H4 (cell line): Measurements from ENCODE around the gene ZNF407. TPM values are rescaled to one million over a fixed set of nuclear protein-coding genes. Genes with fewer than 3 reads are reported as not detected.

Experiments
- DNase-seq: peaks from one replicate; pipeline ENCODE4 v3.0.0-alpha.2; 2015; ENCODE audit warnings: low spot score
- total RNA-seq: library from RNA; depleted of rRNA; stranded (reverse); fragments of >200 nt; shearing (Covaris generic); gene quantifications from 2 replicates; pipeline ENCODE4 v1.2.3, GENCODE V29; 2014

The ZNF407 gene
- total RNA-seq, 1 experiment from 2014 or later = 5.6 TPM

DNA sequence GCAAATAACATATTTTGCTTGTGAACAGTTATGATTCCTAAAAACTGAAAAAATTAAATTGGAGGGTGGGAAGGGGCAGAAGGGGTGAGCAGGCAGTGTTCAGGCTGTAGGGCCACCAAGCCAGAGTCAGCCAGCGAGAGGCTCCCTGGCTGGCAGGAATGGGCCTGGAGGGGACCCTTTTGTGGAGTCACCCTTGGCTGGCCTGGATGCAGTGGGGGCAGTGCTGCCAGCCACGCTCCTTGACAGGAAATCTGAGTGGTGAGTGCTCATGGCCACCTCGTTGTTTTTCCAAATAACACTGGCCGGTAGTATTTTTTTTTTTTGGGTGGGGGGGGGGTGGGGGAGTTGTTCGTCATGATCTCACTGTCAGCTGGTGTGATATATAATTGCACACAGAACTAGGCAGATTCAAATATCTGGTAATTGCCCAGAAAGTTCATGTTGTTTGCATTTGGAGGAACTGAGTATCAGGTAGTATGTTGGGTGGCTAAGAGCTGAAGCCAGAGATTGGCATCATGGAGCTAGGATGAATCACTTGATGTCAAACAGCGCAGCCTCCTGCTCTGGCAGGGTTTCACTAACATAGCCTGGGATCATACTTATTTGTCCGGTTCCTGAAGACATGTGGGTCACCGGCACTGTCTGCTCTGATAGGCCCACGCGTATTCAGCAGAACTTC is 451.2 kb downstream of the ZNF407 start:
- no peak for DNase-seq

DNA sequence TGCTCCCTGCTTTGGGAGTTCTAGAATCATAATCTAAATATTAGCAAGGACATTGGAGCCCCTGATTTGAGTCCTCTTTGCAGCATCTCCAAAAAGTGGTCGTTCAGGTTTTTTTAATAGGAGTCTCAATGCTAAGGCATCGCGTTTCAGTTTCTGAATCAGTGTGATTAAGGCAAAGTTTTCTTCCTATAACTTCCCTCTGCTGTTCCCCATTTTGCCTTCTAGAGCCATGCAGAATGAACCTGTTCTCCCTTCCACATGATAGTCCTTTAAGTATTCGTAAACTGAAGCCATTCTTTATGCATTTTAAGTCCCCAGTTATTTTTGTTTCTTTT is 451.8 kb downstream of the ZNF407 start:
- DNase-seq = no peak

DNA sequence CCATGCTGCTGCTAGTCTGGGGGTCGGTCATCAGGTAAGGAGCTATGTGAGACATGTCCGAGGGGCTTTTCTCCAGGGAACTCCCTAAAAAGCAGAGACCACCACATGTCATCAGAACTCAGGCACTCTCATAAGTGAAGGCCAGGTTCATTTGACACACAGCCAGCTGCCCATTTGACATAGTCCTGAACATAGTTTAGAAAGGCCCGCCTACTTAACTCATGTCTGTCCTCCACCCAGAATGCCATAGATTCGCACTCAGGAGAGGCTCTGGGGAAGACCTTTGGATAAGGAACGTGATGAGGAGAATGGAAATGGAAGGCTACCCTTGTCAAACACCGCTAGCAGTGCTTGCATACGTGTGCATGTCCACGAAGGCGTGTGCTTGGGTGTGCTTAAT is 454.1 kb downstream of the ZNF407 start:
- no peak for DNase-seq

DNA sequence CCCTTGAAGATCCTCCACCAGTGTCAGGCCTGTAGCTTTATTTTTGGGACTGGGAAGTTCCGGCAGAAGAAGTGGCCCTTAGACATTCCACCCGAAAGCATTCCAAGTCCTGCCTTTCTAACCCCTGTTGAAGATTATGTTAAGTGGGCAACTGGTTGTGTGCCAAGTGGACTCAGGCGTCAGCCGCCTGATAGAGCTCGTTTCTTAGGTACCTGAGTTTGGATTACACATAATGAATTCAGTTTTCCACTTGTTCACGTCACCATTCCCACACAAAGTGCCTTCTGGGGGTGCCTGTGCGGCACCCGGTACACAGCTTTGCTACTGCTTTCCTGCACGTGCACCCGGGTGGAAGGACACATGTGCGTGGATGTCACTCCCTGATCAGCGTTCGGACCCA is 454.8 kb downstream of the ZNF407 start:
- DNase-seq = no peak

DNA sequence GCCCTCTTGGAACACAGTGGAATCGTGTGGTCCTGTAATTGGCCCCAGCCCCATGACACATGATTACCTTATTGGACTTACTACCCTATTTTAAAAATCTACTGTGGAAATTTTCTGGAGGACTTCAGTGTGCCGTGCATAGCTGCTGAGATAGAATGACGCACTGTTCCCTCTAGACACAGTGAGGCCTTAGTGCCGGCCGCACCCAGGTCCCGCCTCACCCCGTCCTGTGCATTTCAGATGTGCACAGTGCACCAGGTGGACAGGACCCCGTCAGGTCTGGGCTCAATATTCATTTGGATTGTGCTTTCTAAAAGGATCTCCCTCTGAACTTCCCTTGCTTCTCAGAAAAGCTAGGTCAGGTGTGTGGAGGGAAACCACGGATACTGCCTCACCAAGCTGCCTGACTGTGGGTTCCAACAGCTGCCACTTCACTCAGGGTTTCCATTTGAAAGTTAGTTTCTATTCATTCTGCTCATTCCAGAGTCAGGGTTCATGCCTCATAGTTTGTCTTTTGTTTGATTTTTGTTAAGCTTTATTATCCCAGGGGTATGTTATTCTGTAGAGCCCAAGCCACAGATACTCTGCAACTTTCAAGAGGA is 455.5 kb downstream of the ZNF407 start:
- DNase-seq = no peak

DNA sequence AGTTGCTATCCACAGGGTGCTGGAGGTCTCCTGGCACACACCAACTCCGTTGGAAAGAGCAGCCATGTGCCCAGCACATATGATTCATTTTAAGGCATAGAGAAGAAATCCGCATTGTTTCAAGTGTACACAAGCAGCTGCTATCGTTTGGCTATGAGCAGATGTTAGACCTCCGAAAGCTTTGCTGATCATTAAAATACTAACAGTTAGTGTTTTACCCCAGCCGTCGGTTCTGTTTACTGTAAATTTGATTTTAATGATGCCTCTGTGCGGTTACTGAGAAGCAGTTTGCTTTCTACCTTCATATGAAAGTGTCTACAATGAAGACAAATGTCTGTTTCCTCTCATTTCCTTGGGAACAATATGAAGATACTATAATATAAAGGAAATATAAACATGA is 456.4 kb downstream of the ZNF407 start:
- DNase-seq = no peak

DNA sequence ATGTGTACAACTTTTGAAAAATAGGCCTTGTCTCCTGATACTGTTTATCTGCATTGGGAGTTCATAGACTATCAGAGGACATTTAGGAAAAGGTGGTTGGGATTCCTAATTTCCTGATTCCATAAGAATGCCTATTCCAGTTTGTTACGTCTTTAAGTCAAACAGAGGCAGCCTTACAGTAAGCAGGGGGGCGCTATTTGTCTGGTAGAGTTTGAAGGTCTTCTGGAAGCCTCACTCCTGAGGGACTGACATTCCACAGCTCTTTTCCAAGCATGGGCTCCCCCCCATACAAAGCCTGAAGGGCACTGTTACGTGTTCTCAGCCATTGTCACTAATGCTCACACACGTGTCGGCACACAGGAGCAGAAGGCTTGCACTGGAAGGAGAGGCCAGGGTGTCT is 456.9 kb downstream of the ZNF407 start:
- no peak for DNase-seq

DNA sequence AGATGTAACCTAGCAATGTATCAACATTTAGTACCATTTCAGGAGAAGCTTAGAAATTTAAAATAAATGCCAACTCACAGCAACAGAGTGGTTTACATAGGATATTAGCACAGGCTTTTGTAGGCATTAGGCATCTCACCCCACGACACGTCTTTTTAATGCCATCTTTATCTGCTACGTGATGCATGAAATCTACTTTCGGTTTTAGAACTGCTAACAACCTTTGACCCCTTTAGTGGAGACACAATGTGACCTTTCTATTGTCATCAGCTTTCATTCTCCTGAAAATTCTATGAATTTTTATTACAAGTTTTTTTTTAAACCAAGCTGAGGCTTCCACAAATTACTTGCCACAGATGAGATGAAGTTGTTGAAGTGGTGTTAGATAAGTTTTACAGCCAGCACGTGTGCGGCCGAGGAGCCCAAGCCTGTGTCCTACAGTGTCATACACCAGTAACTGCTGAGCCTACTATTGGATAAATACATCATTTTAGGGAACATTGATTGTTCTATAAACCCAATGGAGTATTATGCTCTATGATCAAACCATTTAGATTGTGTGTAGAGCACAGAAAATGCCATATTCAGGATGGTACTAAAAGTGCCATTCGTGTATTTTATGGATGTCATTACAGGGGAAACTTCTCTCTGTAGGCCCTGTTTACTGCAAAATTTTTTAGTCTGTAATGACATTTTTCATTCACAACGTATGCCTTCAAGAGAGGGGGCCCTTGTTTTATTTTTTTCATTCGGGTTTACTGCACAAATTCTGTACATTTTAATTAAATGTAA is 459.7 kb downstream of the ZNF407 start:
- no peak for DNase-seq

DNA sequence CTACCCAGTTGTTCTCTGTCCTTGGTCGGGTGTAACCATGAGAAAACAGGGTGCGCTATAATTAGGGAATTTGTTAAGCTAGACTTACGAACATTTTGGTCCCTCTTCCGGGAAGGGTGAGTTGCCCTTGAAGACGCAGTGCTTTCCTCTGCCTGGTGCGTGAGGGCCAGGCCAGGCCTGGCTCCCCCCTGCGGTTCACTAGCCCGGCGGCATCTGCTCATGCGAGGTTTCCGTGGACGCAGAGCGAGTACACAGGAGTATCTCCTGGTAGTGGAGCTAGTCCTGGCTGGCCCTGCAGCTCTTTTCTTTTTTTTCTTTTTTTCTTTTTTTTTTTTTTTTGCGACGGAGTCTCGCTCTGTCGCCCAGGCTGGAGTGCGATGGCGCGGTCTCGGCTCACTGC is 462.5 kb downstream of the ZNF407 start:
- no peak for DNase-seq

DNA sequence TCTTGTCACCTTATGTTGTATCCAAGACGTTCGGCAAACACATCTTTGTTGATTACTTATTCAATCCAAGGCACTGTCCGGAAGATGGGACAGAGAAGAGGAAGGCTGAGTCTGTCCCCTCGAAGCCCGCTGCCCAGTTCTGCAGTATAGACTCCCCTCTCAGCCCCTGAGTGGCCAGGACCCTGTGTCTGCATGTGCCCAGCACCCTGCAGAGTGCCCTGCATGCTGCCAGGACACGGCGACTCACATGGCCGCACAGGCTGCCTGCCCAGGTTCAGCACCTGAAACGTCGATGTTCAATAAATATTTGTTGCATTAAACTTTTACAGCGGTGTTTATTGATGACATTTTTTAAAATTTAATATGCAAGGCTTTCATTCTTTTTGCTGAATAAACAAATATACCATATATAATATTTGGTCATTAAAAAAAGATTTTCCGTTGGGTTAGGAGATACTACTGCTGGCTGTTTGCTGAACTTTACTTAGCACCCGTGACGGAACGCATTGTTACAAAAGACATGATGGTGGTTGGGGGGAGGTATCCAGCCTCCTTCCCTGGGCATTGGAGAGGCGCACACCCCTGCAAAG is 464.7 kb downstream of the ZNF407 start:
- DNase-seq = no peak

DNA sequence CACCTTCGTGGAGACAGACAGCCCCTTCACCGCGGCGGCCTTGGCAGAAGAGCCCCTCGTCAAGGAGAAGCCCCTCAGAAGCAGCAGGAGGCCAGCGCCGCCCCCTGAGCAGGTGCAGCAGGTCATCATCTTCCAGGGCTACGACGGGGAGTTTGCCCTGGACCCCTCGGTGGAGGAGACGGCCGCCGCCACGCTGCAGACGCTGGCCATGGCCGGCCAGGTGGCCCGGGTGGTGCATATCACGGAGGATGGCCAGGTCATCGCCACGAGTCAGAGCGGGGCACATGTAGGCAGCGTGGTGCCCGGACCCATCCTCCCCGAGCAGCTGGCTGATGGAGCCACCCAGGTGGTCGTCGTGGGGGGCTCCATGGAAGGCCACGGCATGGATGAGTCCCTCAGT is 465.5 kb downstream of the ZNF407 start:
- no peak for DNase-seq

DNA sequence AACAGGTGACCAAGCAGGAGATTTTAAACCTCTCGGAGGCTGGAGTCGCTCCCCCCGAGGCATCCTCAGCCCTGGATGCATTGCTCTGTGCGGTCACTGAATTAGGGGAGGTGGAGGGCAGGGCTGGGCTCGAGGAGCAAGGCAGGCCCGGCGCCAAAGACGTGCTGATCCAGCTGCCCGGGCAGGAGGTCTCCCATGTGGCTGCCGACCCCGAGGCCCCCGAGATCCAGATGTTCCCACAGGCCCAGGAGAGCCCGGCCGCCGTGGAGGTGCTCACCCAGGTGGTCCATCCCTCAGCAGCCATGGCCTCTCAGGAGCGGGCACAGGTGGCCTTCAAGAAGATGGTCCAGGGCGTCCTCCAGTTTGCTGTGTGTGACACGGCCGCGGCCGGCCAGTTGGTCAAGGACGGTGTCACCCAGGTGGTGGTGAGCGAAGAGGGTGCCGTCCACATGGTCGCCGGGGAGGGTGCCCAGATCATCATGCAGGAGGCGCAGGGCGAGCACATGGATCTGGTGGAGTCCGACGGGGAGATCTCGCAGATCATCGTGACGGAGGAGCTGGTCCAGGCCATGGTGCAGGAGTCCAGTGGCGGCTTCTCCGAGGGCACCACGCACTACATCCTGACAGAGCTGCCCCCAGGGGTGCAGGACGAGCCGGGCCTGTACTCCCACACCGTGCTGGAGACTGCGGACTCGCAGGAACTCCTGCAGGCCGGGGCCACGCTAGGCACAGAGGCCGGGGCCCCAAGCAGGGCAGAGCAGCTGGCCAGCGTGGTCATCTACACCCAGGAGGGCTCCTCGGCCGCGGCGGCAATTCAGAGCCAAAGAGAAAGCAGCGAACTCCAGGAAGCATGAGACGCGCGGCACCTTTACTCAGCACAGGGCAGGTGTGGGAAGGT is 466.2 kb downstream of the ZNF407 start:
- DNase-seq = no peak

DNA sequence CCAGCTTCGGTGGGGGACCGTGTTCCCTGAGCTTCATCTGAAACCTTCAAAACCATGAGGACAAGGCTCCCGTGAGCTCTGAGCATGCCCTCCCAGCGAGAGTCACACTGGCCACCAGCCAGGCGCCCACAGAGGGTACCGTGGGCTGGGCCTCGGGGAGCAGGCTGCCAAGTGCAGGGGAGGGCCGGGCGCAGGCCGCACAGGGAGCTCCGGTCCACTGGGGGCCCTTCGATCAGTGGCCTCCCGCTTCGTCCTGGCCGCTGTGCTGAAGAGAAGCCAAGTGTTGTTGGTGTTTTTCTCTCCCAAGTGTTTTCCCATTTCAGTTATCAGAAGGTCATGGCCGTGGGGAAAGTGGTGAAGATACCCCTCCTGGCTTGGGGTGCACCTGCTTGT is 466.8 kb downstream of the ZNF407 start:
- DNase-seq = no peak

DNA sequence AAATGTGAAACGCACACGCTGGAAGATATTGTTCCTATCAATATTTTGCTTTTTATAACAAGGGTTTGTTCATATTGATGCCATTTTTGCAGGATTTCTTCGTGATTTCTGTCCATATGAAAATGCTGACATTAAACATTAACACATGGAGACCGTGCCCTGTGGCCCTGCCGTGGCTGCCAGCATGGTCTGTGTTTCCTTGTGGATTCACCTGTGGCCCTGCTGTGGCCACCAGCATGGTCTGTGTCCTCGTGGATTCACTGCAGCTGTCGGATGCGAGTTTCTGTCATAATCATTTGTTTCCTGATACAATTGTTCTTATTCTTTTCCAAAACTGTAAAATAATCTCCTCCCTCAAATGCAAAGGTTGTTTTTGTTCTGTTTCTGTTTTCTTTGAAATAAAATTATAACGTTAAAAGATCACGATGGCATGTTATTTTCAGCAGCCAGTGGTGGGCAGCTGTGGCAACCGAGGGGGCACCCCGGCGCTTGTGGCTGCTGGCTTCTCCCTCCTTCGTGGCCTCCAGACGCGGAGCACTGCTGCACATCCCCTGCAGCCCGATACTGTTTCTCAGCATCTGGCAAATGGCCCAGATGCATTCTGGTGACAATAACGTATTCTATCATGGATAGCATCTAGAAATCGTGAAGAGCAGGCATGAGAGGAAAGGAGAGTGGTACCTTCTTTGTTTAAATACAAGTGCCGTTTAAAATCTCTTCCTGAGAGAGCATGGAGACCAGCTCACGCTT is 467.8 kb downstream of the ZNF407 start:
- DNase-seq = no peak

DNA sequence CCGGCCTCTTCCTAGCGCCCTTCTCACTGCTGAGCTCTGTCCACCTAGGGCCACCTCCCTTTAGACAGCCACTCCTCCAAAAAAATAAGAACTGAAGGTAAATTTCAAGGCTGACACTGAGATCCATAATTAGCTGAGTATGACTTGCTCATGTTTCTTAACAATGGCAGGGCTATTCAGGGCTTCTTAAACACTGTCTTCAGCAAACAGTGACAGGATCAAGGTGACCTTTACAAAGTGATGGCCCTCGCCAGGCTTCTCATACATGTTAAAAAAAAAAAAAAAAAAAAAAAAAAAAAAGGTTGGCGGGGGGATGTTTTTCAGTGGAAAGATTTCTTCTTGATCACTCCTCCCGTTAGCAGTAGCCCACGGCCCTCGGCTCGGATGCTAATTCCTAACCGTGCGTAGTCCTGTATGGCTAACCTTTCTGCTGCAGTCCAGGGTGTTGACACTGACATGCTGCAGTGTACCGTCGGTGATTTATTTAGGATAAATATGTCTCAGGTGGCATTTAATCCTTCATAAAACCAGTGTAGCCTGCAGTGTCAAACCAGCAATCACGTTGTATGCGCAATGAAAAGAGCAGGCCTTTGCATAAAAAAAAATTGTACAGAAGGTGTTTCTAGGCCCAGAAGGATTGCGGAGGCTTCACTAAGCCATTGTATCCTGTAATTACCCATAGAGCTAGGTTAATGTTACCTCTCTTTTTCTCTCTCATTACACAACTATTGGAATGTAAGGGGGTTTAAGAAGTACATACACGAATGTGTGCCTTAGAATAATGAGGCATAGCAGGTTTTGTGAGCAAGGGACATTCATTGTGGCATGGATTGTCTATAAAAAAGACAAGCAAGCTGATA is 468.6 kb downstream of the ZNF407 start:
- no peak for DNase-seq

DNA sequence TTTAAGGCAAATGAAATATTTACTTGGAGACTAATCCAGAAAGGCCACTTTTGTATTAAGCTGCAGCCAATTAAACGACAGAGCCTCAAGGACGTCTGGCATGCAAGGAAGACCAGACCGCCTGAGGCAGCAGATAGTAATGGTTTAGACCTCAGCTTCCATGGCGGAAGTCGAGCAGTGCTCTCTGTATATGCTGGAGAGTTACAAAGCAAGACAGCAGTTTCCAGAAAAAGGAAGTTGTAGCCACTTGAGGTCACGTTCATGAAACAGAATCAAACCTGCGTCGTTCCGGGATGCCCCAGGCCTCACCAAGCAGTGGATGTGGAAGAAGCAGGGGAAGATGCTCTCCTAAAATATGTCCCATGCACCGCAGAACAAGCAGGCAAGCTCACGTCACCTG is 469.3 kb downstream of the ZNF407 start:
- DNase-seq = no peak

DNA sequence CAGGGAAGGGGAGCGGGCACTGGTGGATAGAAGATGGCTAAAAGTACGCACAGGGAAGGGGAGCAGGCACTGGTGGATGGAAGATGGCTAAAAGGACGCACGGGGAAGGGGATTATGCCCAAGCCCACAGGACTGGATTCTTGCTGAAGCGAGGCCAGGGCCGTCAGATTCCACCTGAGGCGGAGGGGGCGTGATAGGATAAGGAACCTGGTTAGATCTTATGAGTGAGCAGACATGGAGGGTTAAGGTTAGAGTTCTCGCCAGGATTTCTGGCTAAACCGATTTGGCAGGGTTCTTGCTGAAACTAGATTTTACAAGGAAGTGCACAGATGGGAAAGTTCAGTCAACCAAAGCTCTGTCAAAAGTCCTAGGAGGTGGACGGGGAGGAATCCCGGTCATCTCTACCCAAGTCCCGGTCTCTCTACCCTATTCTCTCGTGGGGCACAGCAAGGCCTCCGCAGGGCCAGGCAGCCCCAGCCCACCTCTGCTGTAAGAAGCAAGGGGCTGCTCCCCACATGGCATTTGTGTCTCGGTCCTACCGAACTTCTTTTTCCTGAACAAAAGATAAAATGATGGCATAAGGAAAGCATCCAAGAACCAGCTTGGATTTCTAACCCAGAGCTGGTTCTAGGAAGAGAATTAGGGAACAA is 470.5 kb downstream of the ZNF407 start:
- no peak for DNase-seq

DNA sequence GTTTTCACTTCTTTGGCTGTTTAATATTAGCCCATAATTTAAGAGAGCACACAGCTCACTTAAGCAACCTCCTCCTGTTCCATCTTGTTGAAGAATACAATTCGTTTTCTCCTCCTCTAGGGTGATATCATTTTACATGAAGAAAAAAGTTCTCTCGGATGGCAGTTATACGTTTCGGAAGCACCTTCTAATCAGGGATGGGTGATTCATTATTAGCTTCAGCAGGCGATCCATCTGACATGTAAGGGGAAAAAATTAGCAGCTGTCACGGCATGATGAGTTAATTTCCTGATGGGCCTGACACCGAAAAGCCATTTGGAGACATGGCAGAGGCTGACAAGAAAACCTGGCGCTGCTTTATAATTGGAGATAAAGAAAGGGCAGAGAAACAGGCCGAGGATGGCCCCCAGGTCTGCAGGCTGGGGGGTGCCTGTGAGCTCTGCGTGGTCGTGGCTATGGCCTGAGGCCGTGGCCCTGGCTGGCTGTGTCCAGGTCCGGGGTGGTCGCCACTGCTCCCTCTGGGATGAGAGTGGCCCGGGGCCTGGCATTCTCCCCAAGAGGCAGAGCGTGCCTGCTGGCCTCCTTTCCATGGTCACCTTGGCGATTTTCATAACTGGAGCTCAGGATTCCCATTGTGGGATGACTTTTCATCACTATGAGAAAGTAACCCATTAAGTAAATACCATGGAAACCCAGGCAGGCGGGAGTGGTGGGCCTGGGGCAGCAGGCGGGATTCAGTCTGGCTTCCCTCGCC is 471.2 kb downstream of the ZNF407 start:
- DNase-seq = no peak

DNA sequence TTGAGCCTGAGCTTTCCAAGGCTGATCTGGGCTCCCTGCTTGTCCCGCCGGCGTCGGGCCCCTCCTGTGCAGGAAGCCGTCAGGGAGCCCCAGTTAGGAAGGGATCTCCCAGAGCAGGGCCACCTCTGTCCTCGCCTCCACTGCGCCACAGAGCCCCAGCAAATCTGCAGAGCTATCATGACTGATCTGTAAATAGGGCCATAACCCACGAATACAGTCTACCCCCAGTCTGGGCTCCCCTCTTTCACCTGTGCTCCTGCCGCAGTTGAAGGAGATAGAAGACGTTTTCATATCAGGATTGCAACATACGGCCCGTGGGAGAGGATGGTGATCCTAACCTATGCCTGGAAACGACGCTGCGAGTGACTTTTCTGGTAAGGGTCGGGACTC is 472.6 kb downstream of the ZNF407 start:
- no peak for DNase-seq
